WERI-Rb-1 (cell line): ENCODE measurements around the gene TSPAN18.

Experiments used
- DNase-seq: peaks from one replicate; pipeline ENCODE4 v3.0.0-alpha.2; 2020
- H3K27ac ChIP-seq: fragments of 250-450 bp; sonication (Bioruptor Pico); 2 replicates; pipeline ENCODE4 v1.5.1; 2020; ENCODE audit warnings: mild to moderate bottlenecking, moderate library complexity
- H3K27me3 ChIP-seq: fragments of 250-450 bp; sonication (Bioruptor Pico); 2 replicates; pipeline ENCODE4 v1.5.1; 2021; ENCODE audit warnings: mild to moderate bottlenecking, low read depth, moderate library complexity; ENCODE audit not compliant: insufficient read depth, severe bottlenecking
- H3K36me3 ChIP-seq: fragments of 250-450 bp; sonication (Bioruptor Pico); 2 replicates; pipeline ENCODE4 v1.5.1; 2020; ENCODE audit warnings: mild to moderate bottlenecking, moderate library complexity
- H3K4me3 ChIP-seq: 2 replicates; pipeline ENCODE4 v1.5.1; 2011; ENCODE audit warnings: low read depth, mild to moderate bottlenecking, control low read depth, low read length
- H3K9me3 ChIP-seq: fragments of 250-450 bp; sonication (Bioruptor Pico); 2 replicates; pipeline ENCODE4 v1.5.1; 2021; ENCODE audit warnings: mild to moderate bottlenecking, moderate library complexity; ENCODE audit not compliant: severe bottlenecking
- TF ChIP-seq, protein P1 (sequence below): IDR thresholded peaks from 2 replicates; pipeline ENCODE4 v1.5.1; 2011; ENCODE audit warnings: low read depth, mild to moderate bottlenecking, control low read depth, inconsistent platforms, low read length

The TSPAN18 gene

DNA sequence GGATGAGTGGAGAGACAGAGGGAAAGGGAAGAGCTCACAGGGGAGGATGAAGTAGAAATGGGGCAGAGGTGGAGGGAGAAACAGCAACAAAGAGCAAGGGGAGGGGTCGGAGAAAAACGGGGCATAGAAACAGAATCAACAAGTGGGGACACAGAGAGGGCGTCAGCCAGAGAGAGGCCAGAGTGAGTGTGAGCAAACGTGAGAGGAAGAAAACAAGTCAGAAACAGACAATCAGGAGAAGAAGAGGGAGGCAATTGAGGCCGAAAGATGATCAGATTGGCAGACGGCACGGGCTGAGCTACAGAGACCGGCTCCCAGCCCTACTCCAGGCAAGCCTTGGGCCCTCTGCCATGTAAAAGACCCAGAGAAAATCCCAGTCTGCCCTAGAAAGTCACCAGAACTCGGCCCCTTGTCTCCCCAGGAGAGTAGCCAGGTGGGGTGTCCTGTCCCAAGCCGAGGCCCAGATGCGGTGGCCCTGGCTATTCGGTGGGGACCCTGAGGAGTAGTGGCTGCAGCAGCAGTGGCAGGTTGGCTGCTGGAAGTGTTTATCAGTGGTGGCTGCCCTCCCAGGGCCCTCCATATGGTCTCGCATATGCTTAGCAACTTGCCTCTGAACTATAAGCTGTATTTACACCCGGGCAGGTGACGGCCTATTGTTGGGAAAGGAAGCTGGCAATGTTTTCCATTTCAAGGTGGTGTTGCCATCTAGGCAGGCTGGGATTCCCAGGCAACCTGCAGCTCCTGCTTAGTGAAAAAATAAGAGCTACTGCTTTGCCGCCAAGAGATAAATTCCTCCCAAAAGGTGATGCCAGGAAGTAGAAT is 14.8 kb upstream of the TSPAN18 start:
- TF ChIP-seq, protein P1, sequence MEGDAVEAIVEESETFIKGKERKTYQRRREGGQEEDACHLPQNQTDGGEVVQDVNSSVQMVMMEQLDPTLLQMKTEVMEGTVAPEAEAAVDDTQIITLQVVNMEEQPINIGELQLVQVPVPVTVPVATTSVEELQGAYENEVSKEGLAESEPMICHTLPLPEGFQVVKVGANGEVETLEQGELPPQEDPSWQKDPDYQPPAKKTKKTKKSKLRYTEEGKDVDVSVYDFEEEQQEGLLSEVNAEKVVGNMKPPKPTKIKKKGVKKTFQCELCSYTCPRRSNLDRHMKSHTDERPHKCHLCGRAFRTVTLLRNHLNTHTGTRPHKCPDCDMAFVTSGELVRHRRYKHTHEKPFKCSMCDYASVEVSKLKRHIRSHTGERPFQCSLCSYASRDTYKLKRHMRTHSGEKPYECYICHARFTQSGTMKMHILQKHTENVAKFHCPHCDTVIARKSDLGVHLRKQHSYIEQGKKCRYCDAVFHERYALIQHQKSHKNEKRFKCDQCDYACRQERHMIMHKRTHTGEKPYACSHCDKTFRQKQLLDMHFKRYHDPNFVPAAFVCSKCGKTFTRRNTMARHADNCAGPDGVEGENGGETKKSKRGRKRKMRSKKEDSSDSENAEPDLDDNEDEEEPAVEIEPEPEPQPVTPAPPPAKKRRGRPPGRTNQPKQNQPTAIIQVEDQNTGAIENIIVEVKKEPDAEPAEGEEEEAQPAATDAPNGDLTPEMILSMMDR = no peak
- Histone ChIP-seq H3K27ac (peak overlapping the region; percentile 89), H3K4me3 (peak overlapping the region; percentile 29), H3K9me3 (no peaks in the 10 kb centered on the region), H3K36me3 (no peaks in the 10 kb centered on the region), H3K27me3 (no peaks in the 10 kb centered on the region)
- DNase-seq = peak; percentile 83

DNA sequence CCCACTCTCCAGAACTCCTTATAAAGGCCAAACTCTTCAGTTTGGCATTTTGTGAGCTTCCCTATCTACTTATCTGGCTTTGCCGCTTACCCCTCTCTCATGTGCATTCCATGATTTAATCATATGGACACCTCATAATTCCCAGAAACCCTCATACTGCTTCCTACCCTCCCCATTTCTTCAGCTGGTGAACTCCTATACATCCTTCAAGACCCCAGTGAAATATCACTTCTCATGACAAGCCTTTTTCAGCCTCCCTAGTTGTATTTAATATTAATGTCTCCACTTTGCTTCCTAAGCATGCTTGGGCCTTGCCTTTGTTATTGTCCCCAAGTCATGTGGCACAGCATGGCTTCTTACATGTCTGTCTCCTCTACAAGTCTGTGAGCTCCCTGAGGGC is 13.7 kb upstream of the TSPAN18 start:
- DNase-seq = no peak
- TF ChIP-seq, protein P1 = no peak
- H3K36me3 ChIP-seq = no peaks in the 10 kb centered on the region
- H3K27me3 ChIP-seq = no peaks in the 10 kb centered on the region
- H3K27ac ChIP-seq = peak overlapping the region; percentile 89
- H3K4me3 ChIP-seq = no peak overlapping the region
- H3K9me3 ChIP-seq = peaks cover 1% of the 10 kb centered on the region

DNA sequence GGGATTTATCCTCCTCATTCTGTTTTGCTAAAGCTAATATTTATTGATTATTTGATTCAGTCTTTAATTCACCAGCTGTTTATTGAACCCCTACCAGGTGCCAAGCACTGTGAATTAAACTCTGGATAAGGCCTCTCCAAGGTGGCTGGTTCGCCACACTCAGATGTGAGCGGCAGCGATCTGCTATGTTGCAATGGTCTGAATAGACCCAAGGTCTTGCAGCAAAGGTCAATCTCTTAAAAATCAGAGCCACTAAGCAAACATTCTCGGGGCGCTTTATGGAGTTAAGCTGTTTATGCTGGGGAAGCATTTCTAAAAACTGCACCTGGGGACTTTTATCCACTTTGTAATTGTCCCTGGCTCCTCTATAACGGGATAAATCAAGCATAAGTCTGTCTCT is 10.5 kb upstream of the TSPAN18 start:
- Histone ChIP-seq H3K9me3 (peaks cover 2% of the 10 kb centered on the region), H3K4me3 (no peak overlapping the region), H3K36me3 (no peaks in the 10 kb centered on the region), H3K27ac (no peak overlapping the region), H3K27me3 (no peaks in the 10 kb centered on the region)
- DNase-seq = no peak
- TF ChIP-seq, protein P1 = no peak

DNA sequence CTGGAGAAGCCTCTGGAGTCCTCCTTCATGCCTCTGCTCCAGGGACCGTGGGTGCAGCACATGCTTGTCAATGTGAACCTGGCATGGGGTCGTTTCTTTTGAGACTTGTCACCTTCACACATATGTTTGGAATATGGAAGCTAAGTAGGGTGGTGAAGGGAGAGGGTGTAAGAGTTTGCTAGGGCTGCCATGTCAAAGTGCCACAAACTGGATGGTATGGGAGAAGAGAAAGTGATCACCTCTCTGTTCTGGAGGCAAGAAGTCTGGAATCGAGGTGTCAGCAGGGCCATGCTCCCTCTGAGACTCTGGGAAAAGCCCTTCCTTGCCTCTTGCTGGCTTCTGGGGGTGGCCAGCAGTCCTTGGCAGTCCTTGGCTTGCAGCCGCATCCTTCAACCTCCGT is 8.7 kb upstream of the TSPAN18 start:
- H3K36me3 ChIP-seq = no peaks in the 10 kb centered on the region
- no peak for DNase-seq

DNA sequence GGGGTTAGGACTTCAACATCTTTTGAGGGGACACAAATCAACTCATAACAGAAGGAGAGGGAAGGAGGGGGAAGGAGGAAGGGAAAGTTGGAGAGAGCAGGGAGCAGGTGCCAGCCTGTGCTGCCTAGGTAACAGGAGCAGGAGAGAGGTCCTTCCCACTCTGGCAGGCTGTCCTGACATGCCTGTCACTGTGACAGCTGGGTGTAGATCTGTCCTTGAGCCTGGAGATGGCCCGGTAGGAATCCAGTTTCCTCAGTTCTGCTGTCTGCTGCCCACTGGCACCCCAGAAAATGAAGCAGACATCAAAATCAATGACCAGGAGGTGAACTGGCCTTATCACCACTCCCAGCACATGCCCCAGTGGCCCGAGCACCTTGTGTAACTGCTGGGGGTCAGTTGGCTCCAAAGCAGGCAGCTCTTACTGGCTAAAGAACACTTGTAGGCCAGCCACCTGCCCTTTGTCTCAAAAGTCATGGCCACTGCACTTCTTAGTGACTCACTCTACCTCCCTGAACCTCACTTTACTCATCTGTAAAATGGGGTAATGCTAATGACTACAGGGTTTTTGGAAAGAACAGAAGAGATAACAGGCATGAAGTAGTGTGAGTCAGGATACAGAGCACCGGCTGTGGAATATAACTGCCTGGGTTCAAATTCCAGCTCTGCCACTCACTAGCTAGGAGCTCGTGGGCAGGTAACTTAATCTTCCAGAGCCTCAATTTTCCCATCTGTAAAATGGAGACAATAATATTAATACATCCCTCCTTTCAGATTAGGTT is 8.0 kb upstream of the TSPAN18 start:
- TF ChIP-seq, protein P1 = no peak
- H3K36me3 ChIP-seq = no peaks in the 10 kb centered on the region
- H3K4me3 ChIP-seq = no peak overlapping the region
- no peaks in the 10 kb centered on the region for H3K27me3 ChIP-seq
- DNase-seq = no peak
- H3K27ac ChIP-seq = peak overlapping the region; percentile 1; the same call in 1 of the 2 replicates
- H3K9me3 ChIP-seq = peaks cover 2% of the 10 kb centered on the region

More for the DNA sequence above, 8.7 kb upstream of the TSPAN18 start:
- Histone ChIP-seq H3K4me3 (no peak overlapping the region), H3K27me3 (no peaks in the 10 kb centered on the region), H3K27ac (peak overlapping the region; percentile 1), H3K9me3 (peaks cover 2% of the 10 kb centered on the region)
- TF ChIP-seq, protein P1 = no peak
